ENCODE measurements around the gene ACP3. TPM values are rescaled to one million over a fixed set of nuclear protein-coding genes. Genes with fewer than 3 reads are reported as not detected.

The ACP3 gene
- total and polyA plus RNA-seq, 2 of the 13 experiments (the other 11 are each of a cell fraction or from before 2014, with no cell fraction given) = not detected

- Histone ChIP-seq H3K4me3 (replicated peaks in 1 of 3; ENCODE audit: insufficient read depth in 1 of 3, low read depth in 2 of 3, low read length in 3 of 3) (no peak overlapping the region), H3K4me1 (ENCODE audit: insufficient read depth, low read length) (no peaks in the 10 kb centered on the region), H3K9ac (ENCODE audit: insufficient read depth, low read depth, low read length) (no peak overlapping the region), H4K20me1 (ENCODE audit: insufficient read depth, low read length) (no peaks in the 10 kb centered on the region), H2AFZ (ENCODE audit: low read length) (no peak overlapping the region), H3K36me3 (replicated peaks in 1 of 2; ENCODE audit: control insufficient read depth in 1 of 2, insufficient read depth in 2 of 2, low read length in 2 of 2) (no peaks in the 10 kb centered on the region), H3K79me2 (ENCODE audit: insufficient read depth, low read length) (no peaks in the 10 kb centered on the region), H3K27ac (ENCODE audit: extremely low read length, insufficient read depth, low read length) (no peak overlapping the region), H3K9me3 (ENCODE audit: low read length) (peaks cover 7% of the 10 kb centered on the region), H3K27me3 (ENCODE audit: control insufficient read depth in 1 of 2, insufficient read depth in 2 of 2, low read length in 2 of 2) (no peaks in the 10 kb centered on the region), H3K4me2 (ENCODE audit: low read depth, low read length) (no peak overlapping the region)
- intact Hi-C loops (cut with micrococcal nuclease; ENCODE audit: unreplicated experiment) (no loop called here), in situ Hi-C loops (cut with HindIII; ENCODE audit: extremely low pct_ligation_motif_present, low pct_unique_long_range_greater_than_20kb) (no loop called here)
- FAIRE-seq (no peak), ATAC-seq (no peak), DNase-seq (ENCODE audit: low spot score) (no peak)
- ChIA-PET POLR2A (no interaction called here), CTCF (ENCODE audit: low intra/inter-chr PET ratio, low total read pairs) (no interaction called here)
- TF ChIP-seq ZNF768 (CRISPR knock-in tag; IDR thresholded peaks at IDR 0.05) (no peak), CENPX (CRISPR knock-in tag; IDR thresholded peaks at IDR 0.05) (no peak), DR1 (CRISPR knock-in tag; IDR thresholded peaks at IDR 0.05) (no peak), ZSCAN20 (CRISPR knock-in tag; IDR thresholded peaks at IDR 0.05; ENCODE audit: borderline replicate concordance) (no peak)
- TF ChIP-seq, protein P1, sequence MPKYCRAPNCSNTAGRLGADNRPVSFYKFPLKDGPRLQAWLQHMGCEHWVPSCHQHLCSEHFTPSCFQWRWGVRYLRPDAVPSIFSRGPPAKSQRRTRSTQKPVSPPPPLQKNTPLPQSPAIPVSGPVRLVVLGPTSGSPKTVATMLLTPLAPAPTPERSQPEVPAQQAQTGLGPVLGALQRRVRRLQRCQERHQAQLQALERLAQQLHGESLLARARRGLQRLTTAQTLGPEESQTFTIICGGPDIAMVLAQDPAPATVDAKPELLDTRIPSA (CRISPR knock-in tag; IDR thresholded peaks at IDR 0.05; ENCODE audit: borderline replicate concordance) = no peak
- no TSS peak for BruUV-seq (replicated peaks)
- 50% methylated on average over 1 of the region's 2 CpGs for WGBS (ENCODE audit: low lambda C conversion rate)
Observed at GRCh38 chr3:132268956-132269355, 48.3 kb upstream of the ACP3 start.

DNA sequence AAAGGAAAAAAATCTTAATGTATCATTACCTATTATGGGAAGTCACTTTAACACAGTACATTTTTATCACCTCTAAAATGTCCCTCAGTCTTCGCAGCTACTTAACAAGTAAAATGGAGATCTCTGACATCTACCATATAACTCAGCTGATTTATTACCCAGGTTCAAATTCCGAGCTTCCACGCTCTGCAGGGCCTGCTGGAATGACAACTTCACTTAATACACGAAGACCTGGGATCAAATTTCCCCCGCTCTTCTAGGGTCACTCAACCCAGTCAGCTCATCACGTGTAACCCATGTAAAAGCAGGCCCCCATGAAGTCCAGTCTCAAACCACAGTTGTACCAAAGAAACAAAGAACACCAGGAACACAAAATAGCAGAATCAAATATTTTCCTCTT lies 44.2 kb upstream of the ACP3 start:
- ATAC-seq (no peak), DNase-seq (ENCODE audit: low spot score) (no peak), FAIRE-seq (no peak)
- POLR2A ChIA-PET = no interaction called here
- intact Hi-C loops (cut with micrococcal nuclease; ENCODE audit: unreplicated experiment) (no loop called here), in situ Hi-C loops (cut with HindIII; ENCODE audit: extremely low pct_ligation_motif_present, low pct_unique_long_range_greater_than_20kb) (no loop called here)
- CTCF ChIA-PET (ENCODE audit: low intra/inter-chr PET ratio, low total read pairs) = no interaction called here
- WGBS (ENCODE audit: low lambda C conversion rate) = 4% methylated on average over 6 of the region's 6 CpGs
- Histone ChIP-seq H3K9ac (ENCODE audit: insufficient read depth, low read depth, low read length) (no peak overlapping the region), H3K79me2 (ENCODE audit: insufficient read depth, low read length) (no peaks in the 10 kb centered on the region), H3K4me3 (replicated peaks in 1 of 3; ENCODE audit: insufficient read depth in 1 of 3, low read depth in 2 of 3, low read length in 3 of 3) (no peak overlapping the region), H3K9me3 (ENCODE audit: low read length) (peaks cover 13% of the 10 kb centered on the region), H3K4me2 (ENCODE audit: low read depth, low read length) (no peak overlapping the region), H3K36me3 (replicated peaks in 1 of 2; ENCODE audit: control insufficient read depth in 1 of 2, insufficient read depth in 2 of 2, low read length in 2 of 2) (no peaks in the 10 kb centered on the region), H3K27me3 (ENCODE audit: control insufficient read depth in 1 of 2, insufficient read depth in 2 of 2, low read length in 2 of 2) (no peaks in the 10 kb centered on the region; a peak in 1 of 5 replicates), H4K20me1 (ENCODE audit: insufficient read depth, low read length) (no peaks in the 10 kb centered on the region), H3K4me1 (ENCODE audit: insufficient read depth, low read length) (no peaks in the 10 kb centered on the region), H3K27ac (ENCODE audit: extremely low read length, insufficient read depth, low read length) (no peak overlapping the region), H2AFZ (ENCODE audit: low read length) (no peak overlapping the region)
- BruUV-seq (replicated peaks) = no TSS peak
- TF ChIP-seq ZNF292 (CRISPR knock-in tag; IDR thresholded peaks at IDR 0.05; ENCODE audit: borderline replicate concordance, low read depth) = no peak
- TF ChIP-seq ZC3H4 (CRISPR knock-in tag; IDR thresholded peaks at IDR 0.05; ENCODE audit: borderline replicate concordance) = no peak
- no peak for TF ChIP-seq ZNF652 (CRISPR knock-in tag; IDR thresholded peaks at IDR 0.05; ENCODE audit: borderline replicate concordance, low read depth)
- no peak for TF ChIP-seq ZXDC (CRISPR knock-in tag; IDR thresholded peaks at IDR 0.05)
- TF ChIP-seq RXRB (CRISPR knock-in tag; IDR thresholded peaks at IDR 0.05; ENCODE audit: borderline replicate concordance) = no peak
- no peak for TF ChIP-seq ELF1 (CRISPR knock-in tag; IDR thresholded peaks at IDR 0.05)
- no peak for TF ChIP-seq ARNT2 (CRISPR knock-in tag; IDR thresholded peaks at IDR 0.05; ENCODE audit: low read depth)
- TF ChIP-seq ZSCAN29 (CRISPR knock-in tag; conservative IDR thresholded peaks at IDR 0.05) = no peak
- no peak for TF ChIP-seq ZNF280B (CRISPR knock-in tag; IDR thresholded peaks at IDR 0.05; ENCODE audit: borderline replicate concordance)
- no peak for TF ChIP-seq HES4 (CRISPR knock-in tag; IDR thresholded peaks at IDR 0.05; ENCODE audit: borderline replicate concordance)

Measured in HepG2 (cell line).